Left cardiac atrium (tissue), 4 donors: ENCODE measurements around the gene OTUD4. TPM values are rescaled to one million over a fixed set of nuclear protein-coding genes. Genes with fewer than 3 reads are reported as not detected.
A peak's percentile ranks its signal among the peaks of the same experiment; 100 is the strongest.
"Not testable (repeated sequence)": the region's sequence is repeated elsewhere in the genome, so short reads cannot be mapped to it uniquely, and the experiment has no call there.

ENCODE experiments used
- ATAC-seq, 2 donors: fragments of 200-7000 bp; cut with Tn5 transposase; one replicate each; pipeline ENCODE4 v1.9.1; 2020; ENCODE audit warnings: mild to moderate bottlenecking in 2 of 2, moderate library complexity in 2 of 2
- DNase-seq: peaks from one replicate; pipeline ENCODE4 v3.0.0-alpha.2; 2020
- intact Hi-C, 2 donors: fragments of 100-400 bp; cut with DNase I; formaldehyde crosslinking; loops; one replicate each; pipeline versions ENCODE4 v1.14.1 to v1.15.1; 2022 to 2023
- long read RNA-seq: library from polyadenylated mRNA; unstranded; transcript quantifications from one replicate; pipeline ENCODE4 v2.0.0, GENCODE V29; 2021
- total RNA-seq, 2 donors: library from RNA; stranded (reverse); fragmentation: NEBNext Ultra II Directional; extraction: Animal tissue kit (Norgen Biotek cat#: 25700); gene quantifications; one replicate each; pipeline ENCODE4 v1.2.1, GENCODE V29; 2021
- donor health status: DM: no; HTN: yes; CAD: no.
- donor health status: DM: no; HTN: yes; CAD: no; lungs with severe emphysema.
- donor health status: DM: yes; HTN: yes; CAD: no.
- donor health status: Dilated cardiomyopathy.

Gene OTUD4, protein sequence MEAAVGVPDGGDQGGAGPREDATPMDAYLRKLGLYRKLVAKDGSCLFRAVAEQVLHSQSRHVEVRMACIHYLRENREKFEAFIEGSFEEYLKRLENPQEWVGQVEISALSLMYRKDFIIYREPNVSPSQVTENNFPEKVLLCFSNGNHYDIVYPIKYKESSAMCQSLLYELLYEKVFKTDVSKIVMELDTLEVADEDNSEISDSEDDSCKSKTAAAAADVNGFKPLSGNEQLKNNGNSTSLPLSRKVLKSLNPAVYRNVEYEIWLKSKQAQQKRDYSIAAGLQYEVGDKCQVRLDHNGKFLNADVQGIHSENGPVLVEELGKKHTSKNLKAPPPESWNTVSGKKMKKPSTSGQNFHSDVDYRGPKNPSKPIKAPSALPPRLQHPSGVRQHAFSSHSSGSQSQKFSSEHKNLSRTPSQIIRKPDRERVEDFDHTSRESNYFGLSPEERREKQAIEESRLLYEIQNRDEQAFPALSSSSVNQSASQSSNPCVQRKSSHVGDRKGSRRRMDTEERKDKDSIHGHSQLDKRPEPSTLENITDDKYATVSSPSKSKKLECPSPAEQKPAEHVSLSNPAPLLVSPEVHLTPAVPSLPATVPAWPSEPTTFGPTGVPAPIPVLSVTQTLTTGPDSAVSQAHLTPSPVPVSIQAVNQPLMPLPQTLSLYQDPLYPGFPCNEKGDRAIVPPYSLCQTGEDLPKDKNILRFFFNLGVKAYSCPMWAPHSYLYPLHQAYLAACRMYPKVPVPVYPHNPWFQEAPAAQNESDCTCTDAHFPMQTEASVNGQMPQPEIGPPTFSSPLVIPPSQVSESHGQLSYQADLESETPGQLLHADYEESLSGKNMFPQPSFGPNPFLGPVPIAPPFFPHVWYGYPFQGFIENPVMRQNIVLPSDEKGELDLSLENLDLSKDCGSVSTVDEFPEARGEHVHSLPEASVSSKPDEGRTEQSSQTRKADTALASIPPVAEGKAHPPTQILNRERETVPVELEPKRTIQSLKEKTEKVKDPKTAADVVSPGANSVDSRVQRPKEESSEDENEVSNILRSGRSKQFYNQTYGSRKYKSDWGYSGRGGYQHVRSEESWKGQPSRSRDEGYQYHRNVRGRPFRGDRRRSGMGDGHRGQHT
- total RNA-seq, result 10 to 100 TPM; 26.5 to 27.1 TPM
- long read RNA-seq, partial matches to known transcripts, result 0 of 2 reads
- long read RNA-seq, other reads (novel, unspliced or antisense), result 2 of 2 reads

GRCh38 chr4:145180298-145181090 is at the start of gene OTUD4:
OTUD4 (minus strand) TSS chr4:145180589; CDS start chr4:145179973, 616 bp downstream.
- peak; percentile 96 for DNase-seq
- peak; percentile 96 to 97 for ATAC-seq
- intact Hi-C loops, result loop anchor here in 1 of 2 donors (5.0 kb wide), 1 partner anchor 437 kb away; the partner anchor contains the start of gene MMAA

GRCh38 chr4:145223228-145223627 is 42.8 kb upstream of the OTUD4 start:
- intact Hi-C loops, DNase-seq: not testable (repeated sequence)

GRCh38 chr4:145221529-145221928 is 41.1 kb upstream of the OTUD4 start:
- not testable (repeated sequence) for DNase-seq, ATAC-seq

More at GRCh38 chr4:145223228-145223627, 42.8 kb upstream of the OTUD4 start:
- ATAC-seq, result not testable (repeated sequence)

GRCh38 chr4:145219090-145219489 is 38.7 kb upstream of the OTUD4 start:
- intact Hi-C loops, result loop anchor here in 1 of 2 donors (5.0 kb wide), 1 partner anchor 388 kb away; no protein-coding TSS in a partner anchor
- DNase-seq (no peak), ATAC-seq (no peak)

More at GRCh38 chr4:145221529-145221928, 41.1 kb upstream of the OTUD4 start:
- intact Hi-C loops, result not testable (repeated sequence)

DNA sequence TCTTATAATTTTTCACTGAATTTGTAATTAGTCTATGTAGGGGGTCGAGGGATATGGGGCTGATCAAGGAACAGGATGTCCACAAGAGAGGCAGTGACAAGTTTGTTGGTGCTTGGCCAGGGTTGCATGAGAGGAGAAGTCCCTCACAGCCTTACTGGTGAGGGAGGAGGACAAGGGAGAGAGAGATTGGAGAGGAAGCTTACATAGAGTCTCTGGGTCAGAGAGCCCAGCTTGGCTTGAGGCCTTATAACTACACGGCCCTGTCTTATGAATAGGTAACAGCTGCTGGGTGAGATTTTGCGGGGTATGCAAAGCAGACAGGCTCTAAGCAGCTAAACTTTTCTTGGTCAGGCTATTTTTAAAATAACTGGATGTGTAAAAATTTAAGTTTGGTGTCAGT is 37.9 kb upstream of the OTUD4 start:
- ATAC-seq, result peak in 1 of 2 donors; percentile 49
- DNase-seq, result no peak
- intact Hi-C loops, result loop anchor here in 1 of 2 donors (5.0 kb wide), 1 partner anchor 389 kb away; no protein-coding TSS in a partner anchor

DNA sequence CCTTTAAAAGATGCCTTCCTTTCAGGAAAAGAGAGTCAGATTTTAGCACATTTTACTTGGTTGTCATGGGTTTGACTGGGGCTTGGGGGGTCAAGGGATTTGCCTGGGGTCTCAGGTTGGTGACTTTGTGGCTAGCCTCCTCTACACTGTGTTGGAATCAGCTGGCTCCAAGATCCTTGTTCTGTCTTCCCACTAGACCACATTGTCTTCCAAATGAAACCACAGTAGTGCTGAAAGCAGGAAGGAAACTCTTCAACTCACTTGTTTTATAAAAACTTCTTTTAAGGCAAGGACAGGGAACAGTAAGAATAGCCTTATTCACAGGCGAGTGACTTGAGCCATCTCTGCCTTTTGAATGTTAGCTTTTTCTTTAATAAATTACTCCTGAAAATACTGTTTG is 37.0 kb upstream of the OTUD4 start:
- ATAC-seq (no peak), DNase-seq (no peak)
- intact Hi-C loops, result loop anchor here in 1 of 2 donors (5.0 kb wide), 1 partner anchor 390 kb away; no protein-coding TSS in a partner anchor

DNA sequence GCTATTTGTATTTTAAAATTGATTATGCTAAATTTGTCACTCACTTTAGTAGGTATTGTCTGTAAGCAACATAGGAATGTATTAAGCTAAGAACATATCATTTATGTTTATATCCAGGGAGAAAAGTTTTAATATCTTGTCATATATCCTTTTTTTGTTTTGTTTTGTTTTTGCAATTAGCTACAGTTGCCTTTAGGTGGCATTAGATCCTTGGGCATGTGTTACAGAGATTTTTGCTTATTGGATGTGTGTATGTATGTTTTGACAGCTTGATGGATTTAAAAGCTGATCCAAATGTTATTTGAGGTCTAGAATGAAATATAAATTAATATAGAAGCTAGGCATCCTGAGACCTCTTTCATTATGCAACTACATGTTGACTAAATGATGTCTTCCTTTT is 36.1 kb upstream of the OTUD4 start:
- intact Hi-C loops, result loop anchor here in 1 of 2 donors (5.0 kb wide), 1 partner anchor 391 kb away; no protein-coding TSS in a partner anchor
- ATAC-seq (no peak), DNase-seq (no peak)

DNA sequence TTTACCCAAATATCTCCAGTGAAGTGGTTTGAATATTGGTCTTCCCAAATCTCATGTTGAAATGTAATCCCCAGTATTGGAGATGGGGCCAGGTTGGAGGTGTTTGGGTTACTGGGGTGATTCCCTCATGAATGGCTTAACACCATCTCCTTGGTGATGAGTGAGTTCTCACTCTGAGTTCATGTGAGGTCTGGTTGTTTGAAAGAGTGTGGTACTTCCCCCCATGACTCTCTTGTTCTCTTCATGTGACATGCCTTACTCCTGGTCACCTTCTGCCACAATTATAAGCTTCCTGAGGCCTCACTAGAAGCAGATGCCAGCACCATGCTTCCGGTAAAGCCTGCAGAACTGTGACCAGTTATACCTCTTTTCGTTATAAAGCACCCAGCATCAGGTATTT is 32.9 kb upstream of the OTUD4 start:
- DNase-seq (no peak), ATAC-seq (no peak)
- intact Hi-C loops, result no loop called here

GRCh38 chr4:145207934-145208333 is 27.5 kb upstream of the OTUD4 start:
- DNase-seq (no peak), ATAC-seq (no peak)
- intact Hi-C loops, result no loop called here

GRCh38 chr4:145203410-145203809 is 23.0 kb upstream of the OTUD4 start:
- intact Hi-C loops, result no loop called here
- ATAC-seq (peak; percentile 34 to 73), DNase-seq (no peak)

- no peak for DNase-seq
- no peak for ATAC-seq
- intact Hi-C loops, result no loop called here
Observed at GRCh38 chr4:145200366-145200765, 20.0 kb upstream of the OTUD4 start.

DNA sequence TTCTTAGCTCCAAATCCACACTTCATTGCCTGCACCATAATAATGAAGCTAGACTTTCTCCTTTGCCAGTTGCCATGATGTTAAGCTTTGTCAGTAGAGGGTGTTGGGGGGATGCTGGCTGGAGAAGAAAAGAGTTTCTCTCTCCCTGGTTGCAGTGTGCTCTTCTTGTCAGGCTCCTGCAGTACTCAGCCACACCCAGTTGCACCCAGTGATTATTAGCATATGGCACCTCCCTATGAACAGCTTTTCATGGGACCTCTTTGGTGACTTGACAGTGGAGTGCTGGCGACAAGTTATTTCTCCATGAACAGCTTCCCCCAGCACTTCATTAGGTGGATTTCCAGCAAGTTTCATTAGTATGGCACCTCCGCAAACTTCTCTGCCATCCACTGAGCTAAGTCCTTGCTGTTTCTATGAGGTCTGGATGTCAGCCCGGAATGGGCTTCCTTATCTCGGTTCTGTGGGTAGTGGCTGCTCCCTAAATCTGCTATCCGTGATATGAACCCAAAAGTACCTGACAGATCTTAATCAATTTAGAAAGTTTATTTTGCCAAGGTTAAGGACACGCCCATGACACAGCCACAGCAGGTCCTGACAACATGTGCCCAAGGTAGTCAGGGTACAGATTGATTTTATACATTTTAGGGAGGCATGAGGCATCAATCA is 18.8 kb upstream of the OTUD4 start:
- intact Hi-C loops, result no loop called here
- ATAC-seq, result no peak

GRCh38 chr4:145196747-145197146 is 16.4 kb upstream of the OTUD4 start:
- DNase-seq, result no peak
- ATAC-seq, result no peak

More for the DNA sequence above, 18.8 kb upstream of the OTUD4 start:
- no peak for DNase-seq

DNA sequence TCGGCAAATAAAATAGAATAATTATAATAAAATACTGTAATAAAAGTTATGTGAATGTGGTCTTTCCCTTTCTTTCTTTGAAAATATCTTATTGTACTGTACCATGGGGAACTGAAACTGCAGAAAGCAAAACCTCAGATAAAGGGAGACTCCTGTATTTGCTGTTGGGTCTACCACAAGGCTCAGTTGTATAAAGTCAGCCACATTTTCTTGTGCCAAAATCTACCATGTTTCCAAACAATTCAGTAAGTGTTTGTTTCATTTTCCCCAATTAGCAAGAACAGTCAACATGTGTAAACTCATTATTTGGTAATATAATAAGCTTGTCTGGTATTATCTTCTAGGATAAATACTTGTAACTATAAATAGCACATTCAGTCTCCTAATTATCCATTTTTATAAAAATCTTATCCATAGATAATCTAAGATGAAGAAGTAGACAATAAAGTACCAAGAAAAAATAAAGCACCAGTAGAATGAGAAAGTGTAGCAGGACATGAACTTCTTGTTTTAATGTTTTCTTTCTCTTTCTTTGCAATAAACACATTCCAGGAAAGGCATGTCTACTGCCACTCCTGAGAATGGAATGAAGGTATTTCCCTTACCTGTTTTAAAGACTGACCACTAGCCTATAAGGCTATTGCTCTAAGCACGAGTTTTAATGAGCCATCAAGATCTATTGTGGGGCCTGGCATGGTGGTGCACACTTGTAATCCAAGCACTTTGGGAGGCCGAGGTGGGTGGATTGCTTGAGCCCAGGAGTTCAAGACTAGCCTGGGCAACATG is 15.0 kb upstream of the OTUD4 start:
- ATAC-seq, result no peak
- intact Hi-C loops, result no loop called here
- DNase-seq, result no peak

More at GRCh38 chr4:145196747-145197146, 16.4 kb upstream of the OTUD4 start:
- intact Hi-C loops, result no loop called here

DNA sequence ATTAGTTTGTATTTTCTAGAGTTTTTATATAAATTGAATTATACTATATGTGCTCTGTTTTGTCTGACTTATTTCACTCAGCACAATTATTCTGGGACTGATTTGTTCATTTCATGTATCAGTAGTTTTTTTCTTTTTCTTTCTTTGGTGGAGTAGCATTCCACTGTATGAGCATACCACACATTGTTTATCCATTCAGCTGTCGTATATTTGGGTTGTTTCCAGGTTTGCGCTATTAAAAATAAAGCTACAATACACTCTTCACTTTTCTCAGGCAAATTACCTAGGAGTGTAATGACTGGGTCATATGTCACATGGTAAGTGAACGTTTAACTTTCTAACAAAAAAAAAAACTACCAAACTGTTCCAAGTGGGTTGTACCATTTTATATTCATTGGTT is 9.6 kb upstream of the OTUD4 start:
- intact Hi-C loops, result no loop called here
- DNase-seq (no peak), ATAC-seq (no peak)

- DNase-seq (no peak), ATAC-seq (no peak)
- intact Hi-C loops, result no loop called here
Observed at GRCh38 chr4:145186729-145187128, 6.3 kb upstream of the OTUD4 start.

DNA sequence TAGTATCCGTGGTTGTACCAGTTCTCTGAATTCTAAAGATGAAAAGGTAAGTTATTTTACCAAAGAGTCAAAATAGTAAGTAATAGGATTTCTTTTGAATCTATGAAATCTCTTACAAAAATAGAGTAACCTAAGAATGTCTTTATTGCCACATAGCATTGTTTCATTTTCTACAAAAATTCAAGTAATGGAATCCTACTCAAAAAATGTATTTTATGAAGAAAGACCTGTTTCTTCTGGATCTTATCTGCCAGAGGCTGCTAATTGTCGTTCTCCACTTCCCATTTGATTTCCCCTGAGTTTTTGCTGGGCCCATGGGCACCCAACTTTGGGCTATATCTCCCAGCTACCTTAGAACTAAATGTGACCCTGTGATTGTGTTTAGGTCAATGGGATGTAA is 3.2 kb upstream of the OTUD4 start:
- intact Hi-C loops, result loop anchor here in 1 of 2 donors (5.0 kb wide), 1 partner anchor 434 kb away; the partner anchor contains the start of gene MMAA
- no peak for DNase-seq
- no peak for ATAC-seq
